RWPE1 (cell line): ENCODE results near the gene TTK.

Source experiments
- CTCF ChIA-PET: fragments of 350-600 bp; sonication (Branson Sonifier 250); formaldehyde crosslinking; extraction: SDS; loops from one replicate; lab custom pipeline; 2021; lab: Yijun Ruan, JAX
- POLR2A ChIA-PET: fragments of 400-600 bp; formaldehyde crosslinking; extraction: SDS; loops from one replicate; lab custom pipeline; 2020; ENCODE audit warnings: antibody characterized with exemption; ENCODE audit not compliant: low non-redundant PET; lab: Yijun Ruan, JAX
- DNase-seq: peaks from one replicate; pipeline ENCODE4 v3.0.0; 2012; ENCODE audit warnings: low spot score
- H3K27ac ChIP-seq: fragments of 450-650 bp; 2 replicates; pipeline ENCODE4 v1.5.1; 2017
- TF ChIP-seq, protein P1 (sequence below): fragments of 450-650 bp; conservative IDR thresholded peaks from 2 replicates; pipeline ENCODE4 v1.5.1; 2017; ENCODE audit warnings: low read depth, mild to moderate bottlenecking

TTK gene

DNA sequence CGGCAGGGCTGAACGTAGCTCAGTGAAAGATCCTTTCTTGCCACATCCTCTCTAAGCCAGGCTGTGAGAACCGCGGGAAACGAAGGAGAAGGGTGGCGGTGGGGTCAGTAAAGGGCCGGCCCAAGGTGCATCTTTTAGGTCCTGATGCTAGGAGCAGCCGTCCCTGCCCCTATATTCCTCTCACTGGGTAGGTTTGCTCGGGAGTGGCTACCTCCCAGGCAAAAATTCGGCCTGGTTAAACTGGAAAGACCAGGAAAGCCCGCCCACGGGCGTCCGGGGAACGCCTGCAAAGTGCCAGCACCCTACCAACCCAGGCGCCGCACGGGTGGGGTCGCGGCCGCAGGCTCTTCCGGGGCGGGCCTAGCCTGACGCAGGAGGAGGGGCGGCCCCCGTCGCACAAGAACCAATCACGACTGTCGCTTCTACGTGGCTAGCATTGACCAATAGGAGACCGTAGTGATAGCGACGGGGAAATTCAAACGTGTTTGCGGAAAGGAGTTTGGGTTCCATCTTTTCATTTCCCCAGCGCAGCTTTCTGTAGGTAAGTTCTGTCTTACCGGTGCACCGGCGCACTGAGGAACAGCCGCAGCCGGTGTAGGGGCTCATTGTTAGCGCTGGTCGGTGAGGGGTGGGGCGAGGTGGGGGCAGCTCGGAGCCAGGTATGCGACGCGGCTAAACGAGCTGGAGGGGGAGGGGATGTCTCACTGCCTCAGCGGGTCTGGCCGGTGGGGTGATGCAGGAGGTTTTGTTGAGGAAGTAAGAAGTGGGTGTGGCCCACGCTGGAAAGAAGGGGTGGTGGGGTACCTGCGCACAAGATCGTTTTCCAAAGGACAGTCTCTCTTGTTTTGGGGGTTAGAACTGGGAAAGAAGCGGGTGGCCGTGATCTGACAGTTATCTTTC lies at the start of gene TTK:
TSS of gene TTK (plus strand) at position 477 of the 900 bp plus-strand sequence. CDS start 1,195 bp downstream, outside the sequence.
- ChIA-PET CTCF (interaction anchor here (0.6 to 1.6 kb wide), 3 partner anchors 20 to 519 kb away, joined by 3 to 11 read pairs (median 4); no protein-coding TSS in a partner anchor), POLR2A (no interaction called here)
- H3K27ac ChIP-seq, result peak within 1 kb of the TSS; percentile 91
- DNase-seq, result peak; percentile 94
- TF ChIP-seq, protein P1, sequence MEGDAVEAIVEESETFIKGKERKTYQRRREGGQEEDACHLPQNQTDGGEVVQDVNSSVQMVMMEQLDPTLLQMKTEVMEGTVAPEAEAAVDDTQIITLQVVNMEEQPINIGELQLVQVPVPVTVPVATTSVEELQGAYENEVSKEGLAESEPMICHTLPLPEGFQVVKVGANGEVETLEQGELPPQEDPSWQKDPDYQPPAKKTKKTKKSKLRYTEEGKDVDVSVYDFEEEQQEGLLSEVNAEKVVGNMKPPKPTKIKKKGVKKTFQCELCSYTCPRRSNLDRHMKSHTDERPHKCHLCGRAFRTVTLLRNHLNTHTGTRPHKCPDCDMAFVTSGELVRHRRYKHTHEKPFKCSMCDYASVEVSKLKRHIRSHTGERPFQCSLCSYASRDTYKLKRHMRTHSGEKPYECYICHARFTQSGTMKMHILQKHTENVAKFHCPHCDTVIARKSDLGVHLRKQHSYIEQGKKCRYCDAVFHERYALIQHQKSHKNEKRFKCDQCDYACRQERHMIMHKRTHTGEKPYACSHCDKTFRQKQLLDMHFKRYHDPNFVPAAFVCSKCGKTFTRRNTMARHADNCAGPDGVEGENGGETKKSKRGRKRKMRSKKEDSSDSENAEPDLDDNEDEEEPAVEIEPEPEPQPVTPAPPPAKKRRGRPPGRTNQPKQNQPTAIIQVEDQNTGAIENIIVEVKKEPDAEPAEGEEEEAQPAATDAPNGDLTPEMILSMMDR, result no peak

DNA sequence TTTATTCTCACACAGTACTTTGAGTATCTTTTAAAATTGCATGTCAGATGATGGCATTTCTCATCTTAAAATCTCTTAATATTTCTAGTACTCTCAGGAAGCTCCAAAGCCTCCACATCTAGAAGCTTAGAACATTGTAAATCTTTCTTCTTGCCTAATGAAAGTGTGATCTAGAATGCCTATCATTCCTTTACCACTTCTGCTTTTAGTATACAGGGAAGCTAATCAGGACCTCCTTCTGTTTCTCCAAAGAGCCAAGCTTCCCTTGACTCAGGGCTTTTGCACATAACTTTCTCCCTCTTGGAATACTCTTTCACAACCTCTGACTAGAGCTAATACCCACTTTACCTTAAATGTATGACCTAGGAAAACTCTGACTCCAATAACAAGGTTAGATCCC lies 49.6 kb upstream of the TTK start:
- TF ChIP-seq, protein P1, result no peak
- DNase-seq, result no peak
- CTCF ChIA-PET, result interaction anchor here (0.6 to 0.7 kb wide), 3 partner anchors 16 to 90 kb away, joined by 3 to 5 read pairs (median 3); no protein-coding TSS in a partner anchor
- no peak overlapping the region for H3K27ac ChIP-seq
- POLR2A ChIA-PET, result no interaction called here

DNA sequence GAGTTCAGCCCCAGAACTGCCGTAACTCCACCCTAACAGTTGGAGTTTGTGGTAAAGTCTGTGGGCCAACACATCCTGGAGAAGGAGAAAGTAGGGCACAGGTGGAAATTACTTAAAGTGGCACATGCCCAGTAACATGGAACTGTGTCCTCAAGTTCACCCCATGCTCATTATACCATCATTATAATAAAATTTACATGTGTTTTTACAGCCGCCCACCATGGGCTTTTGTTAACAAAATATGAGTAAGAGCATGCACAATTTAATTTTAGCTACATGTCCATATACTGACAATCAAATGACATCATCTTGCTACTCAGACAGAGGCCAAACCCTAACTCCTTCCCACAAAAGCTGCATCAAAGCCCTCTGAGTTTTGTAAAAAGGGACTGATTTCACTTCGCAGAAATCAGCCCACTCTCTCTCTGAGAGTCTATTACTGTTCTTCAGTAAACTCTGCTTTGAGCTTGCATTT lies 39.8 kb upstream of the TTK start:
- TF ChIP-seq, protein P1, result no peak
- no peak for DNase-seq
- ChIA-PET POLR2A (no interaction called here), CTCF (interaction anchor here (1.0 kb wide), 1 partner anchor 16 kb away, joined by 3 read pairs; no protein-coding TSS in a partner anchor)
- no peak overlapping the region for H3K27ac ChIP-seq

DNA sequence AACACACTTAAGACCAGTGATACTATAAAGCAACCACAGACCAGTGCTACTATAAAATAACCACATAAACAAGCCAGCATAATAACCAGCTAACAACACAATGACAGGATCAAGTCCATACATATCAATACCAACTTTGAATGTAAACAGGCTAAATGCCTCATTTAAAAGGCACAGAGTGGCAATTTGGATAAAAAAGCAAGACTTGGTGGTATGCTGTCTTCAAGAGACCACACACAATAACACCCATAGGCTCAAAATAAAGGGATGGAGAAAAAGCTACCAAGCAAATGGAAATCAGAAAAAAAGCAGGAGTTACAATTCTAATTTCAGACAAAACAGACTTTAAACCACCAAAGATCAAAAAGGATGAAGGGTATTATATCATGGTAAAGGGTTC lies 37.3 kb upstream of the TTK start:
- TF ChIP-seq, protein P1, result no peak
- no peak for DNase-seq
- ChIA-PET CTCF (interaction anchor here (0.7 kb wide), 1 partner anchor 97 kb away, joined by 3 read pairs; no protein-coding TSS in a partner anchor), POLR2A (no interaction called here)
- no peak overlapping the region for H3K27ac ChIP-seq

DNA sequence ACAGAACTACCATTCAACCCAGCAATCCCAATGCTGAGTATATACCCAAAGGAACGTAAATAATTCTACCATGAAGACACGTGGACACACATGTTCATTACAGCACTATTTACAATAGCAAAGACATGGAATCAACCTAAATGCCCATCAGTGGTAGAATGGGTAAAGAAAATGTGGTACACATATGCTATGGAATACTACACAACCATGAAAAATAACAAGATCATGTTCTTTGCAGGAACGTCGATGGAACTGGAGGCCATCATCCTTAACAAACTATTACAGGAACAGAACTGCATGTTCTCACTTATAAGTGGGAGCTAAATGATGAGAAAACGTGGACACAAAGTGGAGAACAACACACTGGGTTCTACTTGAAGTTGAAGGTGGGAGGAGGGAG lies 34.7 kb upstream of the TTK start:
- DNase-seq, result no peak
- POLR2A ChIA-PET, result no interaction called here
- CTCF ChIA-PET, result no interaction called here
- TF ChIP-seq, protein P1, result no peak
- H3K27ac ChIP-seq, result no peak overlapping the region

DNA sequence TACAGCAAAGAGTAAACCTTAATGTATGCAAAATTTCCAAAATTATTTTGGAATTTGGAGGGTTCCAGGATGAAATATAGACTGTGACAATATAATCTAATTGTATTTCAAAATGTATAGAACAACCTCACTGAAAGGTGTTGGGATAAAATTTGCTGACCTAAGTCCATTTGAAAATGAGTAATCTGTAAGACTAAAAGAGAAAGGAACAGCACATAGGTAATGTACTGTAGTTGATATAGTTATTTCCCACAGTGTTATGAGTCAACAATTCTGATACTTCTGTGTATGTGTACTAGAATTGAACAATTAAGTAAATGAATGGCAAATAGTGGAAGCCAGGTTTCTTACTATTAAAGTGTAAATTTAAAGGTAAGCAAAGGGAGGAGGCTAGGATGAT lies 33.3 kb upstream of the TTK start:
- DNase-seq, result no peak
- no peak overlapping the region for H3K27ac ChIP-seq
- CTCF ChIA-PET, result no interaction called here
- TF ChIP-seq, protein P1, result no peak
- POLR2A ChIA-PET, result no interaction called here
